ENCODE data around the gene CUX1.

The CUX1 gene, protein sequence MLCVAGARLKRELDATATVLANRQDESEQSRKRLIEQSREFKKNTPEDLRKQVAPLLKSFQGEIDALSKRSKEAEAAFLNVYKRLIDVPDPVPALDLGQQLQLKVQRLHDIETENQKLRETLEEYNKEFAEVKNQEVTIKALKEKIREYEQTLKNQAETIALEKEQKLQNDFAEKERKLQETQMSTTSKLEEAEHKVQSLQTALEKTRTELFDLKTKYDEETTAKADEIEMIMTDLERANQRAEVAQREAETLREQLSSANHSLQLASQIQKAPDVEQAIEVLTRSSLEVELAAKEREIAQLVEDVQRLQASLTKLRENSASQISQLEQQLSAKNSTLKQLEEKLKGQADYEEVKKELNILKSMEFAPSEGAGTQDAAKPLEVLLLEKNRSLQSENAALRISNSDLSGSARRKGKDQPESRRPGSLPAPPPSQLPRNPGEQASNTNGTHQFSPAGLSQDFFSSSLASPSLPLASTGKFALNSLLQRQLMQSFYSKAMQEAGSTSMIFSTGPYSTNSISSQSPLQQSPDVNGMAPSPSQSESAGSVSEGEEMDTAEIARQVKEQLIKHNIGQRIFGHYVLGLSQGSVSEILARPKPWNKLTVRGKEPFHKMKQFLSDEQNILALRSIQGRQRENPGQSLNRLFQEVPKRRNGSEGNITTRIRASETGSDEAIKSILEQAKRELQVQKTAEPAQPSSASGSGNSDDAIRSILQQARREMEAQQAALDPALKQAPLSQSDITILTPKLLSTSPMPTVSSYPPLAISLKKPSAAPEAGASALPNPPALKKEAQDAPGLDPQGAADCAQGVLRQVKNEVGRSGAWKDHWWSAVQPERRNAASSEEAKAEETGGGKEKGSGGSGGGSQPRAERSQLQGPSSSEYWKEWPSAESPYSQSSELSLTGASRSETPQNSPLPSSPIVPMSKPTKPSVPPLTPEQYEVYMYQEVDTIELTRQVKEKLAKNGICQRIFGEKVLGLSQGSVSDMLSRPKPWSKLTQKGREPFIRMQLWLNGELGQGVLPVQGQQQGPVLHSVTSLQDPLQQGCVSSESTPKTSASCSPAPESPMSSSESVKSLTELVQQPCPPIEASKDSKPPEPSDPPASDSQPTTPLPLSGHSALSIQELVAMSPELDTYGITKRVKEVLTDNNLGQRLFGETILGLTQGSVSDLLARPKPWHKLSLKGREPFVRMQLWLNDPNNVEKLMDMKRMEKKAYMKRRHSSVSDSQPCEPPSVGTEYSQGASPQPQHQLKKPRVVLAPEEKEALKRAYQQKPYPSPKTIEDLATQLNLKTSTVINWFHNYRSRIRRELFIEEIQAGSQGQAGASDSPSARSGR (N-terminal part only)

DNA sequence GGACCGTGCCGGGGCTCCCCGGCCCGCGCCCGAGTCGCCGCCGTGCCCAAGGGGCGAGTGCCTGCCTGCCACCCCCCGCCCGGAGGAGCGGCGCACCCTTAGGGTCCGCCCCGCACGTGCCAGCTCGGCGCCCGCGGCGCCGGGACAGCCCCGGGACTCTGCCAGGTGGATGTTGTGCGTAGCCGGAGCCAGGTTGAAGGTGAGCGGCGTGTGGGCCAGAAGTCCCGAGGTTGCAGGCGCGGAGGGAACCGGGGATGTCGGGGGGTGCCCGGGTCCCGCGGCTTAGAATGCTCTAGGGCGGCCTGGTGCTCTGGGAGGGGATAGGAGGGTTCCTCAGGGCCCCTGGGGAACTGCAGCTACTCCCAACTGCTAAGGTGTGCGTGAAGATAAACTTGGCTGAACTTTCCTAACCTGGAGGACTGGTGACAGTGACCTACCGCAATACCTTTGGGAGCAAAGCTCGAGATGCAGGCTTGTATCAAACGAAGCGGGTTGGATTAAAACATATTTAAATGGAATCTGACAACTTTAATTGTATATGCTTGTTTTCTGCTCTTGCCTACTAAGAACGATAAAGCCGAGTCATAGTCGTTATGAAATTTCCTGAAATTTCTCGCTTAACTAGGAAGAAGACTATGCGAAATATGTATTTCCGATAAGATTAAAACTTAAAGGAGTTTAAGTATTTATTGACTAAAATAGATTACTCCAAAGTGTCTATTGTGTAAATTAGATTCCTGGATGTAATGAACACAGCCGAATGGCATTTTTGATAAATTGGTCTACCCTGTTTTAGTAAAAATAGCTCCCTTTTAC lies at the start of gene CUX1:
CUX1 (plus strand) TSS at position 156 of the 816 bp plus-strand sequence; CDS start at position 170, 14 bp downstream.
- peak in 1 of 3 donors; percentile 27 for DNase-seq (ENCODE audit: low read depth in 3 of 3, low spot score in 1 of 3)

- DNase-seq (ENCODE audit: low read depth in 3 of 3, low spot score in 1 of 3), result no peak
Observed at GRCh38 chr7:101768280-101768679, 49.1 kb upstream of the CUX1 start.

- DNase-seq (ENCODE audit: low read depth in 3 of 3, low spot score in 1 of 3), result no peak
Observed at GRCh38 chr7:101770466-101770865, 47.0 kb upstream of the CUX1 start.

DNA sequence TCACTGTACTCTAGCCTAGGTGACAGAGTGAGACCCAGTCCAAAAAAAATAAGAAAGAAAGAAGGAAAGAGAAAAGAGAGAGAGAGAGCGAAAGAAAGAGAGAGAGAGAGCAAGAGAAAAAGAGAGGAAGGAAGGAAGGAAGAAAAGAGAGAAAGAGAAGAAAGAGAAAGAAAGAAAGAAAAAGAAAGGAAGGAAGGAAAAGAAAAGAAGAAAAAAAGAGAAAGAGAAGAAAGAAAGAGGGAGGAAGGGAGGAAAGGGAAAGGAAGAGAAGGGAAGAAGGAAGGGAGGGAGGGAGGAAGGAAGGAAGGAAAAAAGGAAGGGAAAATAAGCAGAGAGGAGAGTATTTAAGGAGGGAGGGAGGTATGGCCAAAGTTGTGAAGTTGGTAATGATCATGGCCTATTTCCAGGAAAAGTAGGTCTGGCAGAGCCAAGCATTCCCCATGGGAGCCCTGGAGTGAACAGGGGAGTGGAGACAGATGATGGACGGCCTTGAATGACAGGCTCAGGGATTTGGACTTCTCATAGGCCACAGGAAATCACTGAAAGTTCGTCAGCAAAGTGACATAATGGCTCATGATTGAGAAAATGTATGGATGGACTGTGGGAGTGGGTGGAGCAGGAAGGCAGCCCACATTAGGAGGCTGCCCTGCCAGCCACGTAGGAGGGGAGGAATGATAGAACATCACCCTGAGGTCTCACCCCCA lies 44.8 kb upstream of the CUX1 start:
- no peak for DNase-seq (ENCODE audit: low read depth in 3 of 3, low spot score in 1 of 3)

GRCh38 chr7:101775181-101775580 lies 42.2 kb upstream of the CUX1 start:
- no peak for DNase-seq (ENCODE audit: low read depth in 3 of 3, low spot score in 1 of 3)

DNA sequence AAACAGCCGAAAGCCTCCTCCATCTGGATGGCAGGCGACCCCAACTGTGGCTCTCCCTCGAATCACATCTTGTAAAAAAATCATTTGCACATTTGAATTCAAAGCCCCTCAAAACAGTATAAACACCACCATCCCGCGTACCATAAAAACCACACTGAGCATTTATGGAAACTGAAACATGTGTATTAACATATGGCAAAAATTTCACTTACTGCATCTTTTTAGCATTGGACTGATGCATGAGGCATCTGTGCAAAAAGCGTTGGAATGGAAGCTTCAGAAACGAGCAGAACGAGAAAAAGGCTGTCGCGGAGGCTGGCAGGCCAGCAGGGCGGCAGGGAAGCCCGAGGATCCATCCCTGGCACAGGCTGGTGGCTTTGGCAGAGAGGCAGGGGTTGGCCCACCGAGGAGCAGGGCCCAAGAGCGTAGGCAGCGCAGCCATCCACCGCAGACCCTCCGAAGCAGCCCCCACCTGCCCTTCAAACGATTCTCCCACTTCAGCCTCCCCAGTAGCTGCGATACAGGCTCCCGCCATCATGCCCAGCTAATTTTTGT lies 39.3 kb upstream of the CUX1 start:
- no peak for DNase-seq (ENCODE audit: low read depth in 3 of 3, low spot score in 1 of 3)

- no peak for DNase-seq (ENCODE audit: low read depth in 3 of 3, low spot score in 1 of 3)
Observed at GRCh38 chr7:101779267-101779666, 38.2 kb upstream of the CUX1 start.

- no peak for DNase-seq (ENCODE audit: low read depth in 3 of 3, low spot score in 1 of 3)
Observed at GRCh38 chr7:101780281-101780680, 37.1 kb upstream of the CUX1 start.

DNA sequence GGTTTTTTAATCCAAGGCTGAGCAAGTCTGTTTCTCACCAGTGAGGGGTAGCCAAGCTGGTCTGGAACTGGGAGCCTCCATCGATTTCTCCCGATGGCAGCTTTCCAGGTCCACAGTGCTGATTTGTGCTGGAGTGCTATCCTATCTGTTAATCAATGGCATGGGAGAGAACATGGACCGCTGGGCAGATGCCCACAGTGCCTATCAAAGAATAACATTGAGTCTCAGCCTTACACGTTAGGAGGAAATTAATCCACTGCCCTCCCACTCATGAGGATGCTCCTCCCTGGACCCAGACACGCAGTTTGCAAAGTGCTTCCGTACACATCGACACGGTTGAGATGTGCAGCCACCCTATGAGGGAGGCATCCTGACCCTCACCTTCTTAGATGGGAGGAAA lies 36.0 kb upstream of the CUX1 start:
- DNase-seq (ENCODE audit: low read depth in 3 of 3, low spot score in 1 of 3), result no peak

DNA sequence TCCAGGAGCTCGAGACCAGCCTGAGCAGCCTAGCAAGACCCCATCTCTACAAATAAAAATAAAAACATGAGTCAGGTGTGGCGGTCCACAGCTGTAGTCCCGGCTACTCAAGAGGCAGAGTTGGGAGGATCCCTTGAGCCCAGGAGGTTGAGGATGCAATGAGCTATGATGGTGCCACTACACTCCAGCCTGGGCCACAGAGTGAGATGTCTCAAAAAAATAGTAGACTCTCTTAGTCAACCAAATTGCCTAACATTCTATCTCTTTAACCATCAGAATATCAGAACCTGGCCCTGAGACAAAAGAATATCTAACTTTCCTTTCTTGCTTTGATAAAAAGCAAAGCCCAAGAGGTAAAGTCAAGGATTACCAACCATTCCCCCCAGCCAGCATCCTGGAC lies 35.0 kb upstream of the CUX1 start:
- DNase-seq (ENCODE audit: low read depth in 3 of 3, low spot score in 1 of 3), result no peak

DNA sequence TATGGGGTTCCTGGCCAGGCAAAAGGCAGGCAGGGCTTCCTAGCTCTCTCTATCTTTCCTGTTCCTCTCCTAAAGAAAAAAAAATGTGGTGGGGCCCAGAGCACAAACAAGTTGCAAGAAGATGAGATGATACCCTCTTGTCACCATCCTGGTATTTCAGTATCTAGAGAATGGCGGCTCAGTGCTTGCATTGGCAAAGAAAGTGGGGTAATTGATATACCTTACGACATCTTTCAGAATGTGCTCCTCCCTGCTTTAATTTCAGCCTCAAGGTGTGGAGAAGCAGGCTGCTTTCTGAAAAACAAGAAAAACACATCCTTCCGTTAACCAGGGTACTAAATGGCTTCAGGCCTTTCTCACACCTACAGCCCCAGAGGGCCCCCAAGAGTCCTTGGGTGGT lies 34.5 kb upstream of the CUX1 start:
- no peak for DNase-seq (ENCODE audit: low read depth in 3 of 3, low spot score in 1 of 3)

GRCh38 chr7:101783381-101784181 lies 33.8 kb upstream of the CUX1 start:
- no peak for DNase-seq (ENCODE audit: low read depth in 3 of 3, low spot score in 1 of 3)

DNA sequence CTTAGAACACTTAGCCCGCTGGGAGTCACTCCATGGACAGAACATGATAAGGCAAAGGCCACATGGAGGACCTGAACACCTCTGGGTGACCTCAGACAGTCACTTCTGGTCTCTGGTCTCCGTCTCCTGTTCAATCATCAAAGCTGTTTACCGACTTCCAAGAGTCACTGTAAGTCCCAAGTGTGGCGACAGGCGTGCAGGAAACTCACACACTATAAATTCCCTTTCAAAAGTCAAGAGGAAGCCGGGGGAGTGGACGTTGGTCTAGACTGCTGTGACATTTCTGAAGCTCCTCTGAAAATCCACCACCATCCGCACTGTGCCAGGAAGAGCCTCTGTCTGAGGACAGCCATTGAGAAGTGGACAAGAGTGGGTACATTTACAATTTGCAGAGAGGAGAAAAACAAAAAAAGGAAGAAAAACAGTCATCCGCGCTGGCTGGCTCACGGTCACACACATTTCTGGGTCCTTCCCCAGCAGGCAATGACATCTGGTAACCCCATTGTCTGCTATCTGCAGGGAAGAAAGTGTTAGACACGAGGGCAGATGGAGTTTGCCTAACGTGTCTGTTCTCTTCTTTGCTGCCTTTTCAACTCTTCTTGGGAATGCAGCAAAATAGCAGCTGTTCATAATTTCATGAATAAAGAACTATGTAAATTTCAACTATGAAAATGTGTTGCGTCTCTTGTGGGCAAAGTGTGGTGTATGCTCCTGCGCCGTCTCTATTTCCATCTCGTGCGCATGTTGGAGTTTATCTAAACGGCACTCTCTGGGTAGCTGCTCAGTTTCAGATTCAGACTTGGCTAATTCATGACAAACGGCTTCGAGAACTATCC lies 32.9 kb upstream of the CUX1 start:
- DNase-seq (ENCODE audit: low read depth in 3 of 3, low spot score in 1 of 3), result no peak

DNA sequence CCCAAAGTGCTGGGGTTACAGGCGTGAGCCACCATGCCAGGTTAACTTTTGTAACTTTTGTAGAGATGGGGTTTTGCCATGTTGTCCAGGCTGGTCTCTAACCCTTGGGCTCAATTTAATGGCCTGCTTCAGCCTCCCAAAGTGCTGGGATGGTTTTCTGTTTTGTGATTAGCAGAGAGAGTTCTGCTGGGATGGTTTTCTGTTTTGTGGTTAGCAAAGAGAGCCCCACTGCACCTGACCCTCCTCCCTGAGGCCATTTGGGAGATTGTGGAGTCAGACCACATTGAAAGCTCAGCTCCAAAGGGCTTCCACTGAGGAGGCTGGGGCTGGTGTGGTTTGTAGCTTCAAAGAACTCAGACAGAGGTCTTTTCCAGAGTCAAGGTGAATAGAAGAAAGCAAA lies 29.6 kb upstream of the CUX1 start:
- no peak for DNase-seq (ENCODE audit: low read depth in 3 of 3, low spot score in 1 of 3)

GRCh38 chr7:101788517-101788916 lies 28.9 kb upstream of the CUX1 start:
- DNase-seq (ENCODE audit: low read depth in 3 of 3, low spot score in 1 of 3), result no peak

GRCh38 chr7:101790566-101791293 lies 26.7 kb upstream of the CUX1 start:
- no peak for DNase-seq (ENCODE audit: low read depth in 3 of 3, low spot score in 1 of 3)

- DNase-seq (ENCODE audit: low read depth in 3 of 3, low spot score in 1 of 3), result no peak
Observed at GRCh38 chr7:101792051-101792681, 25.3 kb upstream of the CUX1 start.
